ENCODE results near the gene SLIT1. TPM values are rescaled to one million over a fixed set of nuclear protein-coding genes. Genes with fewer than 3 reads are reported as not detected.

Gene SLIT1
- polyA plus RNA-seq, 1 donor (not counting 4 experiments of a cell fraction or from before 2014, with no cell fraction given), result 0.01 TPM

- Histone ChIP-seq H3K27me3 (ENCODE audit: control insufficient read depth, extremely low read depth, insufficient read depth, low read length) (peaks cover 39% of the 10 kb centered on the region), H3K79me2 (ENCODE audit: control insufficient read depth, insufficient read depth, low read length) (no peaks in the 10 kb centered on the region), H3K9me1 (ENCODE audit: control insufficient read depth, extremely low read depth, insufficient read depth, low read length) (no peaks in the 10 kb centered on the region), H3K4me1 (ENCODE audit: control insufficient read depth, extremely low read depth, insufficient read depth, low read length) (no peaks in the 10 kb centered on the region), H4K20me1 (ENCODE audit: control insufficient read depth, extremely low read depth, insufficient read depth, low read length) (no peaks in the 10 kb centered on the region), H3K36me3 (ENCODE audit: control insufficient read depth in 2 of 2, extremely low read depth in 1 of 2, insufficient read depth in 2 of 2, low read length in 2 of 2) (no peaks in the 10 kb centered on the region), H3K4me2 (ENCODE audit: control insufficient read depth, extremely low read depth, insufficient read depth, low read depth, low read length) (no peak overlapping the region), H3K9ac (ENCODE audit: control insufficient read depth, extremely low read depth, insufficient read depth, low read length) (no peak overlapping the region), H3K9me3 (ENCODE audit: control insufficient read depth, low read depth, low read length) (no peaks in the 10 kb centered on the region), H3K27ac (ENCODE audit: control insufficient read depth, insufficient read depth, low read length) (no peak overlapping the region), H2AFZ (ENCODE audit: control insufficient read depth, low read length) (no peak overlapping the region), H3K4me3 (ENCODE audit: control insufficient read depth in 2 of 3, extremely low read depth in 1 of 3, insufficient read depth in 2 of 3, low read depth in 1 of 3, low read length in 3 of 3) (no peak overlapping the region)
- TF ChIP-seq, protein P1, sequence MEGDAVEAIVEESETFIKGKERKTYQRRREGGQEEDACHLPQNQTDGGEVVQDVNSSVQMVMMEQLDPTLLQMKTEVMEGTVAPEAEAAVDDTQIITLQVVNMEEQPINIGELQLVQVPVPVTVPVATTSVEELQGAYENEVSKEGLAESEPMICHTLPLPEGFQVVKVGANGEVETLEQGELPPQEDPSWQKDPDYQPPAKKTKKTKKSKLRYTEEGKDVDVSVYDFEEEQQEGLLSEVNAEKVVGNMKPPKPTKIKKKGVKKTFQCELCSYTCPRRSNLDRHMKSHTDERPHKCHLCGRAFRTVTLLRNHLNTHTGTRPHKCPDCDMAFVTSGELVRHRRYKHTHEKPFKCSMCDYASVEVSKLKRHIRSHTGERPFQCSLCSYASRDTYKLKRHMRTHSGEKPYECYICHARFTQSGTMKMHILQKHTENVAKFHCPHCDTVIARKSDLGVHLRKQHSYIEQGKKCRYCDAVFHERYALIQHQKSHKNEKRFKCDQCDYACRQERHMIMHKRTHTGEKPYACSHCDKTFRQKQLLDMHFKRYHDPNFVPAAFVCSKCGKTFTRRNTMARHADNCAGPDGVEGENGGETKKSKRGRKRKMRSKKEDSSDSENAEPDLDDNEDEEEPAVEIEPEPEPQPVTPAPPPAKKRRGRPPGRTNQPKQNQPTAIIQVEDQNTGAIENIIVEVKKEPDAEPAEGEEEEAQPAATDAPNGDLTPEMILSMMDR (optimal IDR thresholded peaks at IDR 0.05 in 1 of 3, IDR thresholded peaks at IDR 0.05 in 1 of 3, conservative IDR thresholded peaks at IDR 0.05 in 1 of 3; ENCODE audit: extremely low read depth in 1 of 3, insufficient read depth in 2 of 3, low read length in 3 of 3), result no peak
- TF ChIP-seq EZH2 (IDR thresholded peaks at IDR 0.05; ENCODE audit: low read length), result no peak
- no peak for DNase-seq (ENCODE audit: low read depth, low spot score)
- dilution Hi-C loops (cut with MboI; ENCODE audit: extremely low pct_ligation_motif_present, low sequenced_read_pairs), result no loop called here
- FAIRE-seq, result no peak
Observed at GRCh38 chr10:97060441-97061084, 125.2 kb downstream of the SLIT1 start.

GRCh38 chr10:97059872-97060205, 125.9 kb downstream of the SLIT1 start:
- H3K4me3 ChIP-seq (ENCODE audit: control insufficient read depth in 2 of 3, extremely low read depth in 1 of 3, insufficient read depth in 2 of 3, low read depth in 1 of 3, low read length in 3 of 3), result no peak overlapping the region
- DNase-seq (ENCODE audit: low read depth, low spot score), result no peak
- no peaks in the 10 kb centered on the region for H3K36me3 ChIP-seq (ENCODE audit: control insufficient read depth in 2 of 2, extremely low read depth in 1 of 2, insufficient read depth in 2 of 2, low read length in 2 of 2)
- no peak overlapping the region for H2AFZ ChIP-seq (ENCODE audit: control insufficient read depth, low read length)
- dilution Hi-C loops (cut with MboI; ENCODE audit: extremely low pct_ligation_motif_present, low sequenced_read_pairs), result no loop called here
- no peak overlapping the region for H3K27ac ChIP-seq (ENCODE audit: control insufficient read depth, insufficient read depth, low read length)
- H3K9ac ChIP-seq (ENCODE audit: control insufficient read depth, extremely low read depth, insufficient read depth, low read length), result no peak overlapping the region
- H4K20me1 ChIP-seq (ENCODE audit: control insufficient read depth, extremely low read depth, insufficient read depth, low read length), result no peaks in the 10 kb centered on the region
- peaks cover 33% of the 10 kb centered on the region for H3K27me3 ChIP-seq (ENCODE audit: control insufficient read depth, extremely low read depth, insufficient read depth, low read length)
- no peak overlapping the region for H3K4me2 ChIP-seq (ENCODE audit: control insufficient read depth, extremely low read depth, insufficient read depth, low read depth, low read length)
- H3K9me3 ChIP-seq (ENCODE audit: control insufficient read depth, low read depth, low read length), result no peaks in the 10 kb centered on the region
- TF ChIP-seq, protein P1 (optimal IDR thresholded peaks at IDR 0.05 in 1 of 3, IDR thresholded peaks at IDR 0.05 in 1 of 3, conservative IDR thresholded peaks at IDR 0.05 in 1 of 3; ENCODE audit: extremely low read depth in 1 of 3, insufficient read depth in 2 of 3, low read length in 3 of 3), result no peak
- TF ChIP-seq EZH2 (IDR thresholded peaks at IDR 0.05; ENCODE audit: low read length), result no peak
- H3K9me1 ChIP-seq (ENCODE audit: control insufficient read depth, extremely low read depth, insufficient read depth, low read length), result no peaks in the 10 kb centered on the region
- H3K79me2 ChIP-seq (ENCODE audit: control insufficient read depth, insufficient read depth, low read length), result no peaks in the 10 kb centered on the region
- no peak for FAIRE-seq
- H3K4me1 ChIP-seq (ENCODE audit: control insufficient read depth, extremely low read depth, insufficient read depth, low read length), result no peaks in the 10 kb centered on the region

Measured in keratinocyte (primary cell).